Measurements from ENCODE around the gene GMPR2.
"Not testable (repeated sequence)": the region's sequence is repeated elsewhere in the genome, so short reads cannot be mapped to it uniquely, and the experiment has no call there.

Gene GMPR2

GRCh38 chr14:24232121-24232644, 546 bp upstream of the GMPR2 start, which contains the start of gene NEDD8:
Gene NEDD8 (minus strand): TSS chr14:24232367. CDS start chr14:24232267, 100 bp downstream.
- FAIRE-seq, result no peak

- no peak for FAIRE-seq
Measured at GRCh38 chr14:24233538-24233866, 773 bp downstream of the GMPR2 start.

GRCh38 chr14:24234095-24235005, 1.6 kb downstream of the GMPR2 start:
- FAIRE-seq, result no peak

- FAIRE-seq, result no peak
Measured at GRCh38 chr14:24235804-24236688, 3.3 kb downstream of the GMPR2 start.

- FAIRE-seq, result no peak
Measured at GRCh38 chr14:24236689-24237462, 4.1 kb downstream of the GMPR2 start.

- FAIRE-seq, result no peak
Measured at GRCh38 chr14:24237463-24237955, 4.8 kb downstream of the GMPR2 start.

GRCh38 chr14:24238123-24238522, 5.4 kb downstream of the GMPR2 start:
- FAIRE-seq, result no peak

- FAIRE-seq, result no peak
Measured at GRCh38 chr14:24238527-24239037, 5.9 kb downstream of the GMPR2 start.

- FAIRE-seq, result no peak
Measured at GRCh38 chr14:24240110-24240918, 7.6 kb downstream of the GMPR2 start.

GRCh38 chr14:24241829-24242443, 9.2 kb downstream of the GMPR2 start:
- FAIRE-seq, result no peak

GRCh38 chr14:24243336-24243836, 10.7 kb downstream of the GMPR2 start:
- no peak for FAIRE-seq

GRCh38 chr14:24245350-24245749, 12.6 kb downstream of the GMPR2 start:
- FAIRE-seq, result not testable (repeated sequence)

GRCh38 chr14:24246765-24247212, 14.1 kb downstream of the GMPR2 start:
- no peak for FAIRE-seq

GRCh38 chr14:24247422-24247821, 14.7 kb downstream of the GMPR2 start:
- no peak for FAIRE-seq

- no peak for FAIRE-seq
Measured at GRCh38 chr14:24249230-24250021, 16.7 kb downstream of the GMPR2 start.

GRCh38 chr14:24250354-24250753, 17.6 kb downstream of the GMPR2 start:
- FAIRE-seq, result no peak

GRCh38 chr14:24251880-24252288, 19.2 kb downstream of the GMPR2 start:
- FAIRE-seq, result no peak

GRCh38 chr14:24252289-24253124, 19.8 kb downstream of the GMPR2 start:
- no peak for FAIRE-seq

- FAIRE-seq, result no peak
Measured at GRCh38 chr14:24253936-24254335, 21.2 kb downstream of the GMPR2 start.
